Hepatocyte (in vitro differentiated cells): ENCODE measurements around the gene MAMDC2. TPM values are rescaled to one million over a fixed set of nuclear protein-coding genes. Genes with fewer than 3 reads are reported as not detected.

Experiments used
- DNase-seq: peaks from one replicate; pipeline ENCODE4 v3.0.0-alpha.2; 2016; ENCODE audit warnings: low spot score
- H2AFZ ChIP-seq: fragments of 200-600 bp; sonication (generic); 2 replicates; pipeline ENCODE4 v1.6.0; 2016; ENCODE audit warnings: antibody characterized with exemption, mild to moderate bottlenecking
- H3K27ac ChIP-seq: fragments of 200-600 bp; sonication (generic); 2 replicates; pipeline ENCODE4 v1.5.1; 2016; ENCODE audit warnings: mild to moderate bottlenecking
- H3K27me3 ChIP-seq: fragments of 200-600 bp; sonication (generic); 2 replicates; pipeline ENCODE4 v1.6.1; 2016
- H3K36me3 ChIP-seq: fragments of 200-600 bp; sonication (generic); replicated peaks from 2 replicates; pipeline ENCODE4 v1.5.1; 2016; ENCODE audit warnings: low read depth; ENCODE audit not compliant: insufficient read depth
- H3K4me1 ChIP-seq: fragments of 200-600 bp; sonication (generic); 2 replicates; pipeline ENCODE4 v1.5.1; 2016; ENCODE audit warnings: mild to moderate bottlenecking, moderate library complexity; ENCODE audit not compliant: insufficient read depth
- H3K4me2 ChIP-seq: fragments of 200-600 bp; sonication (generic); 2 replicates; pipeline ENCODE4 v1.6.0; 2016
- H3K4me3 ChIP-seq: fragments of 200-600 bp; sonication (generic); 2 replicates; pipeline ENCODE4 v1.5.1; 2016; ENCODE audit warnings: mild to moderate bottlenecking
- H3K79me2 ChIP-seq: fragments of 200-600 bp; sonication (generic); 2 replicates; pipeline ENCODE4 v1.6.0; 2017; ENCODE audit warnings: mild to moderate bottlenecking
- H3K9me2 ChIP-seq: fragments of 200-600 bp; sonication (generic); replicated peaks from 2 replicates; pipeline ENCODE4 v1.6.0; 2017; ENCODE audit warnings: mild to moderate bottlenecking; ENCODE audit not compliant: insufficient read depth
- H3K9me3 ChIP-seq: fragments of 200-600 bp; sonication (generic); 2 replicates; pipeline ENCODE4 v1.5.1; 2016; ENCODE audit warnings: low read depth, mild to moderate bottlenecking
- H4K20me1 ChIP-seq: fragments of 200-600 bp; sonication (generic); 2 replicates; pipeline ENCODE4 v1.6.0; 2016; ENCODE audit warnings: mild to moderate bottlenecking; ENCODE audit not compliant: insufficient read depth, poor library complexity, severe bottlenecking
- EZH2 ChIP-seq: fragments of 200-600 bp; sonication (generic); IDR thresholded peaks from 2 replicates; pipeline ENCODE4 v1.6.1; 2016; ENCODE audit warnings: antibody characterized with exemption, mild to moderate bottlenecking, borderline replicate concordance
- EZH2phosphoT487 ChIP-seq: fragments of 200-600 bp; sonication (generic); IDR thresholded peaks from one replicate; pipeline ENCODE4 v1.6.1; 2018; ENCODE audit warnings: antibody characterized with exemption, mild to moderate bottlenecking, low read depth, moderate library complexity; ENCODE audit not compliant: unreplicated experiment, severe bottlenecking
- WGBS: methylation state at CpG from one replicate; pipeline ENCODE4 v1.1.6; 2016; ENCODE audit warnings: low lambda C conversion rate; ENCODE audit errors: missing lambda C conversion rate; 5-methylcytosine and 5-hydroxymethylcytosine counted together
- polyA plus RNA-seq: library from polyadenylated mRNA; unstranded; fragments of >200 nt; fragmentation: Nextera tagmentation; extraction: Ambion mirVana; gene quantifications from 2 replicates; pipeline ENCODE4 v1.2.1, GENCODE V29; 2016
- total RNA-seq: library from RNA; depleted of rRNA; stranded (reverse); fragments of >200 nt; gene quantifications from 2 replicates; pipeline ENCODE4 v1.2.3, GENCODE V29; 2014
- TF ChIP-seq, protein P1 (sequence below): fragments of 200-600 bp; sonication (generic); IDR thresholded peaks from 2 replicates; pipeline ENCODE4 v1.5.1; 2016; ENCODE audit warnings: antibody characterized with exemption, mild to moderate bottlenecking; ENCODE audit not compliant: poor library complexity

MAMDC2 gene
- total and polyA plus RNA-seq, 2 experiments from 2014 or later, result 0.65 to 1.9 TPM

DNA sequence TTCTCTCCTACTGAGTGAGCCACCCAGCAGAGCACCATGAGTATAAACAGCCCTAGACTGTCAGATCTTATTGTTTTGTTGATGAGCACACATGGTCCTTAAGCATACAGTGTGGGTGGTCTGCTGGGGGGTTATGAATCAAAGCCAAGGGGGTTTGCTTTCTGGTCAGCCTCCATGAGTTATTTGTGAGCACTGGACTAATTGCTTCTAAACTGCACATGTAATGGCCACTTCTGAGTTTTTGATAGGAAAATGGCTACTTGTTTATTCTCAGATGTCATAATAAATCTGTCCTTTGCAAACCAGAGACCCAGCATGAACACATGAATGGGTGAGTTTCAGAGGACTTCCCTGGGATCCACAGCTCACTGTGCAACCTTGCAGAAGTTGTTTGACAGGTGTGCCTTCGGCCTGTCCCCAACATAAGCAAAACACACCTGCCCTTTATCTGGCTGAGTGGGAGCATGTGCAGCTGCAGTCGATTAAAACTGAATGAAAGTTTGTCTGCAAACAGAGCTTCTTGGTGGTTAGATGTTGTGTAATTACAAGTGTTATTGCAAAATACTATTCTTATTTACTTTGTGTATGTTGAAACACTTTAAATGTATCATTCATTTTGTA, 35.9 kb downstream of the MAMDC2 start:
- WGBS, result 51% methylated on average over 2 of the region's 2 CpGs
- Histone ChIP-seq H4K20me1 (no peaks in the 10 kb centered on the region), H2AFZ (no peak overlapping the region), H3K27ac (no peak overlapping the region), H3K4me3 (no peak overlapping the region), H3K27me3 (no peaks in the 10 kb centered on the region), H3K4me1 (no peaks in the 10 kb centered on the region), H3K36me3 (no peaks in the 10 kb centered on the region), H3K9me3 (no peaks in the 10 kb centered on the region), H3K79me2 (no peaks in the 10 kb centered on the region), H3K9me2 (no peaks in the 10 kb centered on the region), H3K4me2 (no peak overlapping the region)
- no peak for DNase-seq
- TF ChIP-seq EZH2phosphoT487, result no peak
- TF ChIP-seq EZH2, result no peak
- TF ChIP-seq, protein P1, sequence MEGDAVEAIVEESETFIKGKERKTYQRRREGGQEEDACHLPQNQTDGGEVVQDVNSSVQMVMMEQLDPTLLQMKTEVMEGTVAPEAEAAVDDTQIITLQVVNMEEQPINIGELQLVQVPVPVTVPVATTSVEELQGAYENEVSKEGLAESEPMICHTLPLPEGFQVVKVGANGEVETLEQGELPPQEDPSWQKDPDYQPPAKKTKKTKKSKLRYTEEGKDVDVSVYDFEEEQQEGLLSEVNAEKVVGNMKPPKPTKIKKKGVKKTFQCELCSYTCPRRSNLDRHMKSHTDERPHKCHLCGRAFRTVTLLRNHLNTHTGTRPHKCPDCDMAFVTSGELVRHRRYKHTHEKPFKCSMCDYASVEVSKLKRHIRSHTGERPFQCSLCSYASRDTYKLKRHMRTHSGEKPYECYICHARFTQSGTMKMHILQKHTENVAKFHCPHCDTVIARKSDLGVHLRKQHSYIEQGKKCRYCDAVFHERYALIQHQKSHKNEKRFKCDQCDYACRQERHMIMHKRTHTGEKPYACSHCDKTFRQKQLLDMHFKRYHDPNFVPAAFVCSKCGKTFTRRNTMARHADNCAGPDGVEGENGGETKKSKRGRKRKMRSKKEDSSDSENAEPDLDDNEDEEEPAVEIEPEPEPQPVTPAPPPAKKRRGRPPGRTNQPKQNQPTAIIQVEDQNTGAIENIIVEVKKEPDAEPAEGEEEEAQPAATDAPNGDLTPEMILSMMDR, result no peak

DNA sequence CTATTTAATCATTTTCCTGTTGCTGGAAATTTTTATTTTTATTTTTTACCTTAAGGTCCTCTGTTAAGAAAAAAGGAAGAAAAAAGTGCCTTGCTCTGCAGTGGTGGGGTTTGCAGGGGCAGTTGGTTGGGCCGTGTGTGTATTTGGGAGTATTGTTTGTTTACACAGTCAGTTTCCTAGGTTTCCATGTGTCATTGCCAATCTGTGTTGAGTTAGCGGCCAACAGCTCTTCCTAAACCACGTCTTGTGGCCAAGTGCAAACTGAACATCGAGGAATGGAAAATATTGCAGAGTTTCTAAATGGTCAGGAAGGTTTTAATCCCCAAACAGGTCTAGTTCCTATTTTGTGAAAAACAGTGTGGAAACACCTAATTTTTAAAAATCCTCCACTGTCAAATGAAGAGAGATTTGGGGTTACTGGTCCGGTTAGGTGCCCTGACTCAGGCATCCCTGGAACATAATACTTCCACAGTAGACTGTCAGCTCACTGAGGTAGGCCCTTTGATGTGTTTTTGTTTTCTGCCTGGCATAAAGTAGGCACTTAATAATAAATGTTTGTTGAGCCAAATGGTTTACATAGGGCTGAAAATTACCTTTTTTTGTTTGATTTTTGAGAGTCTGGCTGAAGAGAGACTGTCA, 37.0 kb downstream of the MAMDC2 start:
- no peak overlapping the region for H2AFZ ChIP-seq
- no peak overlapping the region for H3K4me2 ChIP-seq
- H3K79me2 ChIP-seq, result no peaks in the 10 kb centered on the region
- H3K4me3 ChIP-seq, result no peak overlapping the region
- no peaks in the 10 kb centered on the region for H4K20me1 ChIP-seq
- TF ChIP-seq EZH2phosphoT487 (no peak), EZH2 (no peak)
- TF ChIP-seq, protein P1, result no peak
- H3K27ac ChIP-seq, result no peak overlapping the region
- DNase-seq, result no peak
- 57% methylated on average over 5 of the region's 5 CpGs for WGBS
- no peaks in the 10 kb centered on the region for H3K9me2 ChIP-seq
- no peaks in the 10 kb centered on the region for H3K4me1 ChIP-seq
- no peaks in the 10 kb centered on the region for H3K9me3 ChIP-seq
- H3K36me3 ChIP-seq, result no peaks in the 10 kb centered on the region
- no peaks in the 10 kb centered on the region for H3K27me3 ChIP-seq

DNA sequence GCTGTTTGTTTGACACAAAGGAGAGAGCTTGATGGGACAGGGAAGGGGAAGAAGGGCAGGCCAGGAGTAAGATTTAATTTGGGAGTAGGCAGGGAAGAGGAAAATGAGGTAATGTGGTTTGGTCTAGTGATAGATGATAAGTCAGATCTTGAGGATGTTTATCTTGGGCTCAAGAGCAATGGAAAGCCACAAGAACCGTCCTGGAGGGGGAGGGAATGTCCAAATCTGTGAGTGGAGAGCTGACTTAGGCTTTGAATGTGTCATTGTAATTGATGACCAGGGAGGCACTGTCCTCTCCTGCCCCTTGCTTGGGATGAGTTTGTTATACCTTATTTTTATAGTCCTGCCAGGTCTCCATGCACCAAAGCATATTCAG, 37.5 kb downstream of the MAMDC2 start:
- Histone ChIP-seq H3K4me1 (no peaks in the 10 kb centered on the region), H3K9me2 (no peaks in the 10 kb centered on the region), H2AFZ (no peak overlapping the region), H3K27ac (no peak overlapping the region), H3K9me3 (no peaks in the 10 kb centered on the region), H3K79me2 (no peaks in the 10 kb centered on the region), H3K4me3 (no peak overlapping the region), H3K36me3 (no peaks in the 10 kb centered on the region), H3K27me3 (no peaks in the 10 kb centered on the region), H4K20me1 (no peaks in the 10 kb centered on the region), H3K4me2 (no peak overlapping the region)
- no peak for DNase-seq
- WGBS, result 31% methylated on average over 1 of the region's 1 CpG
- TF ChIP-seq EZH2phosphoT487 (no peak), EZH2 (no peak)

DNA sequence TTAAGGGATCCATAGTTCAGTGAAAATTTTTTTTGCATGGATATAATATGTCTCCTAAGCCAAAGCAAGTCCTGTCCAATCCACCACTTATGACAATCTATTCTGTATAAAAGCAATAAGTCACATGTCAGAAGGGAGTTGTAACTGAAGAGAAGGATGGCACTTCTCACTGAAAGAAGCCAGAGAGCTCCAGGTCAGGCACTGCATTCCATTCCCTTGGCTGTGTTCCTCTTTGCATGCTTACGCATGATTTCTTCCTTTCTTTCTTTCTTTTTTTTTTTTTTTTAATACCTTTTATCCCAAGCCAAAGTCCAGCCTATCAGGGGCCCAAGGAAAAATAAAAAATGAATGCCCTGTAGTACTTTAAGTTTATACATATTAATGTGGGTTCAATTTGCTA, 39.8 kb downstream of the MAMDC2 start:
- Histone ChIP-seq H3K4me2 (no peak overlapping the region), H2AFZ (no peak overlapping the region), H3K4me1 (no peaks in the 10 kb centered on the region), H3K27ac (no peak overlapping the region), H3K27me3 (no peaks in the 10 kb centered on the region), H3K79me2 (no peaks in the 10 kb centered on the region), H3K4me3 (no peak overlapping the region), H3K9me2 (no peaks in the 10 kb centered on the region), H4K20me1 (no peaks in the 10 kb centered on the region), H3K36me3 (no peaks in the 10 kb centered on the region), H3K9me3 (no peaks in the 10 kb centered on the region)
- DNase-seq, result no peak
- no peak for TF ChIP-seq EZH2
- TF ChIP-seq, protein P1, result no peak
- no peak for TF ChIP-seq EZH2phosphoT487
- WGBS, result 56% methylated on average over 1 of the region's 1 CpG
